Measurements from ENCODE around the gene GSTP1.
A peak's percentile ranks its signal among the peaks of the same experiment; 100 is the strongest.
"Not testable (repeated sequence)": the region's sequence is repeated elsewhere in the genome, so short reads cannot be mapped to it uniquely, and the experiment has no call there.

Gene GSTP1

DNA sequence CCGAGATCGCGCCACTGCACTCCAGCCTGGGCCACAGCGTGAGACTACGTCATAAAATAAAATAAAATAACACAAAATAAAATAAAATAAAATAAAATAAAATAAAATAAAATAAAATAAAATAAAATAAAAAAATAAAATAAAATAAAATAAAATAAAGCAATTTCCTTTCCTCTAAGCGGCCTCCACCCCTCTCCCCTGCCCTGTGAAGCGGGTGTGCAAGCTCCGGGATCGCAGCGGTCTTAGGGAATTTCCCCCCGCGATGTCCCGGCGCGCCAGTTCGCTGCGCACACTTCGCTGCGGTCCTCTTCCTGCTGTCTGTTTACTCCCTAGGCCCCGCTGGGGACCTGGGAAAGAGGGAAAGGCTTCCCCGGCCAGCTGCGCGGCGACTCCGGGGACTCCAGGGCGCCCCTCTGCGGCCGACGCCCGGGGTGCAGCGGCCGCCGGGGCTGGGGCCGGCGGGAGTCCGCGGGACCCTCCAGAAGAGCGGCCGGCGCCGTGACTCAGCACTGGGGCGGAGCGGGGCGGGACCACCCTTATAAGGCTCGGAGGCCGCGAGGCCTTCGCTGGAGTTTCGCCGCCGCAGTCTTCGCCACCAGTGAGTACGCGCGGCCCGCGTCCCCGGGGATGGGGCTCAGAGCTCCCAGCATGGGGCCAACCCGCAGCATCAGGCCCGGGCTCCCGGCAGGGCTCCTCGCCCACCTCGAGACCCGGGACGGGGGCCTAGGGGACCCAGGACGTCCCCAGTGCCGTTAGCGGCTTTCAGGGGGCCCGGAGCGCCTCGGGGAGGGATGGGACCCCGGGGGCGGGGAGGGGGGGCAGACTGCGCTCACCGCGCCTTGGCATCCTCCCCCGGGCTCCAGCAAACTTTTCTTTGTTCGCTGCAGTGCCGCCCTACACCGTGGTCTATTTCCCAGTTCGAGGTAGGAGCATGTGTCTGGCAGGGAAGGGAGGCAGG lies at the start of gene GSTP1:
GSTP1 (plus strand) TSS at position 566 of the 958 bp plus-strand sequence; CDS start at position 598, 32 bp downstream.
- peak; percentile 96 for DNase-seq

DNA sequence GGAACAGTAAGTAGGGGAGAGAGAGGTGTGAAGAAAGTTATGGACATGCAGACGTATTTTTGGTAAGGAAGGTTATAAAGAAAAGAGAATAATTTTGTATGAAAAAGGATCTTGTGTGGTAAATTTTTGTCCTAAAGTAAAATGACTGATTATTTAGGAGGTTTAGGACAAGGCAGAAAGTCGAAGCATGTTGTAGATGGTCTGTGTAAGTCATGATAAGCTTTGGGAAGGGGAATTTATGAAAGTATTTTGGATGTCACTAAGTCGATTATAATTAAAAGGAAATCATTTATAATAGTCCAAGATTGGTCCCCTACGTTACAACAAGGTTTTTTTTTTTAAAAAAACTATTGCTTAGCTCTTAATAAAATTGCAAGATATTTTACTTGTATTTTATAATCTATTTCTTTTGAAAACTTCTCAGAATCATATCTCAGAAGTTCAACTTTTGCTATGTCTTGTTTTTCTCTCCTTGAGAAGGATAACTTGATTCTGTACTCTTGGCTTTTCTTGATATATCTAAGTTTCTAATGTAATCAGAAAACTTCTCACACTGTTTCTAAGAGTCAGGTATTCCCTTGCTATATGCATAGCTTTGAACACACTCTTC lies 49.4 kb upstream of the GSTP1 start:
- DNase-seq, result no peak

GRCh38 chr11:67535561-67535960 lies 48.1 kb upstream of the GSTP1 start:
- DNase-seq, result no peak

DNA sequence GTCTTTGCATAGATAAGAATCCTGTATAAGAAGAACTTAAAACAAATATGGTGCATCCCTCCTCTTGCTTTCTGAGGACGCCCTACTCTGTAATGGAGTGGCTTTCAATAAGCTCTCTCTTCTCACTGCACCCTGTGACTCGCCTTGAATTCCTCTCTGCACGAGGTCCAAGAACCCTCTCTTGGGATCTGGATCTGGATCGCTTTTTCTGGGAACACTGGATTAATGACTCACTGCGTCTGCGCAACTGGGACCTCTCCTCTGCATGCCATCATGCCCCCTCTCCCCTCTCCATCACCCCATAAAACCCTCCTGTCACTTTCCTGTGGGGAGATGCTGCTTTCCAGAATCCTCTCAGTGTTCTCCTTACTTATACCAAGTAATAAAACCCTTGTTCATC lies 45.3 kb upstream of the GSTP1 start:
- no peak for DNase-seq

DNA sequence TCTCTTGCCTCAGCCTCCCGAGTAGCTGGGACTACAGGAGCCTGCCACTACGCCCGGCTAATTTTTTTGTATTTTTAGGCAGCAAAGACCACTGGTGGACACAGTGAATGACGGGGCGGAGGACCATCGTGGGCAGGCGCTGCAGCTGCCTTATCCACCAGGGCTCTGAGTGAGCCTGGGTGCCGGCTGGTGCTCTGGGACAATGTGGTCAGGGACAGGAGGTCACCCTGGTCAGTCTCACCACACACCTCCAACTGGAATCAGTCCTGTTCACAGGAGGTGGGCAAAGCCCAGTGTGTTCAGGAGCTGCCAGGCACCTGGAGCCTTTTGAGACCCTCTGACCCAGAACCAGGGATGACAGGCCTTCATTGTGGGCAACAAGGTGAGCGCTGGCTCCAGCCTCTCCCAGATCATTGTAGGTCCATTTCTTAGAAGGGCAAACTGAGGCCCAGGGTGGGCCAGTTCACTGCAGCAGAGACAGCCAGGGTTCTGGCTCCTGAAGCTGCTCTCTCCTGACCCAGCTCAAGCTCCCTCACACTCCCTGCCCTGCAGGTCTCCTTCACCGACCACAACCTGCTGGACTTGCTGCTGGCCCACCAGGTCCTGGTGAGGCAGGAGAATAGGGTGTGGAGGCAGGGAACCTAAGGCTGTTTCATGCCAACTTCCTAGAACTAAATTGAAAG lies 44.6 kb upstream of the GSTP1 start:
- DNase-seq, result no peak

GRCh38 chr11:67539550-67539949 lies 44.1 kb upstream of the GSTP1 start:
- no peak for DNase-seq

DNA sequence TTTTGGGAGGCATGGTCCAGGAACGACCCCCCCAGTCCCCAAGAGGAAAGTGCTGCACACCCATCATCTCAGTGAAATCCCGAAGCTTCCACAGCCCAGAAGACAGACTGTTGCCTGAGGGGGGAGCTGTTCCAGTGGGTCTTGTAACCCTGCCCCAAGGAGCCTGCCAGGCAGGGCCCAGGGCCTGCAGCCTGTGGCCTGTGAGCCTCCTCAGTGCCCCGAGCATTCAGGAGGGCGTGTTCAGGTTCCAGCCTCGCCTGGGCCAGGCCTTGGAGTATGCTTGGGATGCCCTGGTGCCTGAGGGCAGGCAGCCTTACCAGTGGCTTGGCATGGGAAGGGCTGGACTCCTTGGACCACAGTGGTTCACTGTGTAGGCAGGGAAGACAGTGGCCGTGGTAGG lies 42.4 kb upstream of the GSTP1 start:
- no peak for DNase-seq

- no peak for DNase-seq
Observed at GRCh38 chr11:67542169-67542568, 41.4 kb upstream of the GSTP1 start.

DNA sequence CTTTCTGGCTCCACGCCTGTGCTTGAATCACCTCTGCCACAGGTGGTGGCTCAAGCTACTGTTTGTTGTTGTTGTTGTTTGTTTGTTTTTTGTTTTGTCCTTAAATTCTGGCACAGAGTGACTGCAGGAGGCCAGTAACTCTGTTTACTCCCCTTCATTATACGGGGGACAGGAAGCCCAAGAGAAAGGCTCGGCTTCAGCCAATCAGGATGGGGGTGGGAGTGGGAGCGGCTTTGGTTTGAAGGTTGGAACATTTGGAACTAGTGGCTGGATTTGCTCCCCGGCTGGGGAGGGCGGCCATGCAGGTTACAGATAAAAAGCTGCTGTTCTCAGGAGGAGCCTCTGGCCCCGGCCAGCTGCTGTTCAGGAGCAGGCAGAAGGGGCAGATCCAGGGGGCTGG lies 40.6 kb upstream of the GSTP1 start:
- DNase-seq, result no peak

DNA sequence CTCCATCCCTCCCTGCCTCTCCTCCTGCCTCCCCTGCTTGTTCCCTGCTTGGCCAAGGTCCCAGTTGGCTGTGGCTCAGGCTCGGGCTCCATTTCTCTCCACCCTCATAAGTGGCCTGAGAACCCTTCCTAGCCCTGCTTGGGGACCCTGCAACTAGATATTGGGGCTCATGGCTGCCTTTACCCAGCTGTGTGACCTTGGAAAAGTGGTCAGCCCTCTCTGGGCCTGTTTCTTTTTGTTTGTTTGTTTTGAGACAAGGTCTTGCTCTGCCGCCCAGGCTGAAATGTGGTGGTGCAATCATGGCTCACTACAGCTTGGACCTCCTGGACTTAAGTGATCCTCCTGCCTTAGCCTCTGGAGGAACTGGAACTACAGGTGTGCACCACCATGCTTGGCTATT lies 40.0 kb upstream of the GSTP1 start:
- DNase-seq, result no peak

DNA sequence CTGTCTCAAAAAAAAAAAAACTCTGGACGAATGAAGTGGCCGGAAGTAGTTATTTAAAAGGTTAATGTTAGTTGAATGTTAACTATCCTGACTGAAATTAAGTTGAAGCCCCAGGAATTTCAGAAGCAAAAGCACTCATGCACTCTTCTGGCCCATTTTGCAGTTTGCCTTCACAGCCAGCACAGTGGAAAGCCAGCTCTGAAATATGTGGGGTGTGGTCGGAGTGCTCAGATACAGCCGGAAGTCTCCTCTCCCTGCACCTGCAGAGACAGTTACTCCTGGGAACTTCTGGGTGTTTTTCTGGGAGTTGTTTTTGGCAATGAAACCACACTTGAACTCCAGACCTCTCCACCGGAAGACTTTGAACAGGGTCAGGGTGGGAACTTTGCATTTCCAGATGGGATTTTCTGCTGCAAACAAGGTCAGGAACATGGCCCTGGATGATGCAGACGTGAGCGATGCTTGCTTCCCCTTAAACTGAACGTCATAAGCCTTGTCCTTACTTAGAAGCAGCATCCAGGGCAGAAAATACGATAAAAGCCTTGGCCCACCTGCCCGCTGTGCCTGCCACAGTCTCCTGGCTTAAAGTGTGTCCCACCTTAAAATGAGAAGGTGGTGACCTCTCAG lies 38.9 kb upstream of the GSTP1 start:
- DNase-seq, result no peak

DNA sequence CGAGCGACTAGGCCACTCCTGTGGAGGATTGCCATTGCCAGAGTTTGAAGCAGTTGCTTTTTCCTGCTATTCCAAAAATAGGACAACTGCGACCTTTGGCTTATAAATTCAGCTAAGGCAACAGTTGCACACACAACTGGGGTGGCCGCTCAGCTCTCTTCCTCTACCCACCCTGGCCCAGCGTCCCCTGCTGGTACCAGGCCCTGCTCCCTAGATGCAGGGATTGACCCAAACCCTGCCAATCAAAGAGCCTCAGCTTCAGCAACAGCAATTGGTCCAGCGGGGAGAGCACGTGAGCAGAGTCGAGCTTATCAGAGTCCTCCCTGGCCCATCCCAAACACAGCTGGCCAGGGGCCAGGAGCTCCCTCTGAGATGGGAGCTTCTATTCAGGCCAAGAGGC lies 38.3 kb upstream of the GSTP1 start:
- DNase-seq, result no peak

DNA sequence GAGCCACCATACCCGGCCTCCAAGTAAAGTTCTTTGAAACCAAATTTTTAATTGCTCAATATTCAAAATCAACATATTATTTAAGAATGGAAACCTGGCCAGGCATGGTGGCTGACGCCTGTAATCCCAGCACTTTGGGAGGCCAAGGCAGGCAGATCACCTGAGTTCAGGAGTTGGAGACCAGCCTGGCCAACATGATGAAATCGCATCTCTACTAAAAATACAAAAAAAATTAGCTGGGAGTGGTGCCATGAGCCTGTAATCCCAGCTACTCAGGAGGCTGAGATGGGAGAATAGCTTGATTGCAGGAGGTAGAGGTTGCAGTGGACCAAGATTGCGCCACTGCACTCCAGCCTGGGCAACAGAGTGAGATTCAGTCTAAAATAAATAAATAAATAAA lies 35.5 kb upstream of the GSTP1 start:
- DNase-seq, result not testable (repeated sequence)

DNA sequence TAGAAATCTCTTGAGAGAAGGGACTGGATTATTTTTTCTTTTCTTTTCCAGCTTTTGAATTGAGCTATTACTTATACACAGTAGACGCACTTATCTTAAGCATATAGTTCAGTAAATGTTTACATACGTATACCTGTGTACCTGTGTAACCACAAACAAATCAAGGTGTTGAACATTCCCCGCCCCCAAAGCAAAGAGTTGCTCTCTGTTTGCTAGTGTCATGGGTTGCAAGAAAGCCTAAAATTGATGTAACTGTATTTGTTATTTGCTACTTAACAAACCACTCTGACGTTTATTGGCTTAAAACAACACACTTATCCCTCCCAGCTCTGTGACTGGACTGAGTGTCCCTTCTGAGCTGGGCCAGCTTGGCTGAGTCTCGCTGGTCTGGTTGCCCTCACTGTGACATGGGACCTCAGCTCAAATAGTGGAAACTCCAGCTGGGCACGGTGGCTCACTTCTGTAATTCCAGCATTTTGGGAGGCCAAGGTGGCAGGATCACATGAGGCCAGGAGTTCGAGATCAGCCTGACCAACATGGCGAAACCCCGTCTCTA lies 35.0 kb upstream of the GSTP1 start:
- DNase-seq, result no peak

- DNase-seq, result no peak
Observed at GRCh38 chr11:67551127-67551526, 32.5 kb upstream of the GSTP1 start.

DNA sequence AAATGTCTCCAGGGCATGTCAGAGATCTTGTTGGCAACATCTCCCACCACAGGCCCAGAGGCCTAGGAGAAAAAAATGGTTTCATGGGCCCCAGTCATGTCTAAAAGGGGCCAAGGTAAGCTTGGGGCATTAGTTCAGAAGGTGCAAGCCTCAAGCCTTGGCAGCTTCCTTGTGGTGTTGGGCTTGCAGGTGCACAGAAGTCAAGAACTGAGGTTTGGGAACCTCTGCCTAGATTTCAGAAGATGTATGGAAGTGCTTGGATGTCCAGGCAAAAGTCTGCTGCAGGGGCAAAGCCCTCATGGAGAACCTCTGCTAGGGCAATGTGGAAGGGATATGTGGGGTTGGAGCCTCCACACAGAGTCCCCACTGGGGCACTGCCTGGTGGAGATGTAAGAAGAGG lies 31.9 kb upstream of the GSTP1 start:
- DNase-seq, result not testable (repeated sequence)

GRCh38 chr11:67556244-67556643 lies 27.4 kb upstream of the GSTP1 start:
- DNase-seq, result no peak

GRCh38 chr11:67558084-67558772 lies 25.4 kb upstream of the GSTP1 start:
- no peak for DNase-seq

GRCh38 chr11:67561971-67562619 lies 21.5 kb upstream of the GSTP1 start:
- no peak for DNase-seq

- no peak for DNase-seq
Observed at GRCh38 chr11:67562963-67563704, 20.5 kb upstream of the GSTP1 start.

- DNase-seq, result peak; percentile 91
Observed at GRCh38 chr11:67563705-67564114, 19.9 kb upstream of the GSTP1 start.

Measured in islet precursor cell (in vitro differentiated cells).